Colonic mucosa (tissue), 4 donors: ENCODE results near the gene BTN1A1. TPM values are rescaled to one million over a fixed set of nuclear protein-coding genes. Genes with fewer than 3 reads are reported as not detected.

Source experiments
- DNase-seq: peaks from one replicate; pipeline ENCODE4 v3.0.0-alpha.2; 2020
- H3K27ac ChIP-seq: fragments of 200-600 bp; one replicate; pipeline ENCODE4 v1.8.0; 2021
- H3K27me3 ChIP-seq: fragments of 200-600 bp; one replicate; pipeline ENCODE4 v1.8.0; 2021
- H3K36me3 ChIP-seq: fragments of 200-600 bp; one replicate; pipeline ENCODE4 v1.8.0; 2021
- H3K4me1 ChIP-seq: fragments of 200-600 bp; one replicate; pipeline ENCODE4 v1.8.0; 2021; ENCODE audit warnings: mild to moderate bottlenecking
- H3K4me3 ChIP-seq: fragments of 200-600 bp; one replicate; pipeline ENCODE4 v1.8.0; 2021
- H3K9ac ChIP-seq, 2 donors: one replicate each; pipeline ENCODE4 v1.7.0; 2013; ENCODE audit warnings: control low read depth in 2 of 2, low read depth in 2 of 2, low read length in 2 of 2
- H3K9me3 ChIP-seq: fragments of 200-600 bp; one replicate; pipeline ENCODE4 v1.8.0; 2021
- intact Hi-C: fragments of 100-400 bp; cut with DNase I; formaldehyde crosslinking; loops from one replicate; pipeline ENCODE4 v1.14.1; 2022
- total RNA-seq, 2 donors: library from RNA; stranded (reverse); fragmentation: NEBNext Ultra II Directional in 1 of 2; extraction: Animal tissue kit (Norgen Biotek cat#: 25700) in 1 of 2; gene quantifications; one replicate each; pipeline ENCODE4 v1.2.1, GENCODE V29; 2021
- TF ChIP-seq, protein P1 (sequence below): fragments of 200-600 bp; IDR thresholded peaks from one replicate; pipeline ENCODE4 v1.8.0; 2022; ENCODE audit warnings: antibody characterized with exemption, mild to moderate bottlenecking
- donor health status: healthy.
- donor health status: DM: no; HTN: no; CAD: no.
- donor health status: DM: no; HTN: no; CAD: no.

BTN1A1 gene, protein sequence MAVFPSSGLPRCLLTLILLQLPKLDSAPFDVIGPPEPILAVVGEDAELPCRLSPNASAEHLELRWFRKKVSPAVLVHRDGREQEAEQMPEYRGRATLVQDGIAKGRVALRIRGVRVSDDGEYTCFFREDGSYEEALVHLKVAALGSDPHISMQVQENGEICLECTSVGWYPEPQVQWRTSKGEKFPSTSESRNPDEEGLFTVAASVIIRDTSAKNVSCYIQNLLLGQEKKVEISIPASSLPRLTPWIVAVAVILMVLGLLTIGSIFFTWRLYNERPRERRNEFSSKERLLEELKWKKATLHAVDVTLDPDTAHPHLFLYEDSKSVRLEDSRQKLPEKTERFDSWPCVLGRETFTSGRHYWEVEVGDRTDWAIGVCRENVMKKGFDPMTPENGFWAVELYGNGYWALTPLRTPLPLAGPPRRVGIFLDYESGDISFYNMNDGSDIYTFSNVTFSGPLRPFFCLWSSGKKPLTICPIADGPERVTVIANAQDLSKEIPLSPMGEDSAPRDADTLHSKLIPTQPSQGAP
- total RNA-seq: not detected

DNA sequence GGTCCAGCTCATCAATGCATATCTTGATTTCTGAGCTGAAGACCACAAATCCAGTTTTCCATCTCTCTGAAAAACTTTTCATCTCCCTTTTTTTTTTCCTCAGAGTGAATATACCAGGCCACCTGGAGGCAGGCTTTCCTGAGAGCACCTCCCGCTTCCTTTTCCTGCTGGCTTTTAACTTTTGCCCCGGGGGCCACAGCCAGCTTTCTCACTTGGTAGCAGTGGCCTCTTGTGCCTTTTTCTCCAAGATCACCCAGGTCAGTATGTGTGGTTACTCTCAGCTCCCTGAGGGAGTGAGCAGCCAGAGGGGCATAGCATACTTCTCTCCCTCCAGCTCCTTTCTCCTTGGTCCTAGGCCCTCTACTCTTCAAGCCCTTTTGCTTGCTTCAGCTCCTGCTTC is at the start of gene BTN1A1:
TSS of gene BTN1A1 (plus strand) at position 202 of the 400 bp plus-strand sequence. CDS start 984 bp downstream, outside the sequence.
- H3K4me1 ChIP-seq: peaks cover 3% of the 10 kb centered on the region
- peaks cover 26% of the 10 kb centered on the region for H3K27me3 ChIP-seq
- H3K9ac ChIP-seq: no peak within 1 kb of the TSS
- intact Hi-C loops: no loop called here
- TF ChIP-seq, protein P1, sequence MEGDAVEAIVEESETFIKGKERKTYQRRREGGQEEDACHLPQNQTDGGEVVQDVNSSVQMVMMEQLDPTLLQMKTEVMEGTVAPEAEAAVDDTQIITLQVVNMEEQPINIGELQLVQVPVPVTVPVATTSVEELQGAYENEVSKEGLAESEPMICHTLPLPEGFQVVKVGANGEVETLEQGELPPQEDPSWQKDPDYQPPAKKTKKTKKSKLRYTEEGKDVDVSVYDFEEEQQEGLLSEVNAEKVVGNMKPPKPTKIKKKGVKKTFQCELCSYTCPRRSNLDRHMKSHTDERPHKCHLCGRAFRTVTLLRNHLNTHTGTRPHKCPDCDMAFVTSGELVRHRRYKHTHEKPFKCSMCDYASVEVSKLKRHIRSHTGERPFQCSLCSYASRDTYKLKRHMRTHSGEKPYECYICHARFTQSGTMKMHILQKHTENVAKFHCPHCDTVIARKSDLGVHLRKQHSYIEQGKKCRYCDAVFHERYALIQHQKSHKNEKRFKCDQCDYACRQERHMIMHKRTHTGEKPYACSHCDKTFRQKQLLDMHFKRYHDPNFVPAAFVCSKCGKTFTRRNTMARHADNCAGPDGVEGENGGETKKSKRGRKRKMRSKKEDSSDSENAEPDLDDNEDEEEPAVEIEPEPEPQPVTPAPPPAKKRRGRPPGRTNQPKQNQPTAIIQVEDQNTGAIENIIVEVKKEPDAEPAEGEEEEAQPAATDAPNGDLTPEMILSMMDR: no peak
- H3K4me3 ChIP-seq: no peak within 1 kb of the TSS
- no peaks in the 10 kb centered on the region for H3K36me3 ChIP-seq
- H3K27ac ChIP-seq: no peak within 1 kb of the TSS
- no peak for DNase-seq
- no peaks in the 10 kb centered on the region for H3K9me3 ChIP-seq

DNA sequence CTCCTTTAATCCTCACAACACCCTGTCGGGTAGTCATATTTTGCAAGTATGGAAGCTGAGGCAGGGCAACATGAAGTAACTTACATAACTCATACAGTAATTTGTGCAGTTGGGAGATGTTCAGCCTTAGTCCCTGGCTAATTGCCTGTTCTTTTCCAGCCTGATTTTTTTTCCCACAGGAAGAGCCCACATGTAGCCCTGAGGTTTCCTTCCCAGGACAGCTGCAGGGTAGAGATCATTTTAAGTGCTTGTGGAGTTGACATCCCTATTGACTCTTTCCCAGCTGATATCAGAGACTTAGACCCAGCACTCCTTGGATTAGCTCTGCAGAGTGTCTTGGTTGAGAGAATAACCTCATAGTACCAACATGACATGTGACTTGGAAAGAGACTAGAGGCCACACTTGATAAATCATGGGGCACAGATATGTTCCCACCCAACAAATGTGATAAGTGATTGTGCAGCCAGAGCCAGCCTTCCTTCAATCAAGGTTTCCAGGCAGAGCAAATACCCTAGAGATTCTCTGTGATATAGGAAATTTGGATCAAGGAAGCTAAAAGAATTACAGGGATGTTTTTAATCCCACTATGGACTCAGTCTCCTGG is 47.4 kb upstream of the BTN1A1 start:
- no peak overlapping the region for H3K27ac ChIP-seq
- H3K4me1 ChIP-seq: no peaks in the 10 kb centered on the region
- intact Hi-C loops: no loop called here
- H3K9ac ChIP-seq: no peak overlapping the region
- H3K36me3 ChIP-seq: no peaks in the 10 kb centered on the region
- H3K9me3 ChIP-seq: no peaks in the 10 kb centered on the region
- no peaks in the 10 kb centered on the region for H3K27me3 ChIP-seq
- DNase-seq: no peak
- TF ChIP-seq, protein P1: no peak
- no peak overlapping the region for H3K4me3 ChIP-seq

DNA sequence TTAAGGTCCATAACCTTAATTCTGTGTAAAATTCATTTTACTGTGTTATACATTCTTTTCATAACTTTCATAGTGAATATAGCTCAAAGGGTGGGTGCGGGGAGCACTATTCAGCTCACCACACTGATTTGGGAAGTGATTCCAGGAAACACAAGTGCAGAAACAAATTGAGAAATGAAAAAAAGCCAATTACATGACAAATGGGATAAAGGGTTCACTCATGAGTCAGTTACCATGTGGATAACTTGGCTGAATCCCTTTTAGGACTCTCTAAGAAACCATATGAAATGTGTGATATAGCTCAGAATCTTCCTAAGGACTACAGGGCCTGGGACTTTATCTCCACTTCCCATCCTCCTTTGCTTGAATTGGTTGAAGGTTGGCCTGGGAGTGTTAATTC is 45.5 kb upstream of the BTN1A1 start:
- H3K27me3 ChIP-seq: no peaks in the 10 kb centered on the region
- TF ChIP-seq, protein P1: no peak
- H3K4me3 ChIP-seq: no peak overlapping the region
- no peaks in the 10 kb centered on the region for H3K36me3 ChIP-seq
- intact Hi-C loops: no loop called here
- H3K27ac ChIP-seq: no peak overlapping the region
- H3K4me1 ChIP-seq: peaks cover 2% of the 10 kb centered on the region
- no peaks in the 10 kb centered on the region for H3K9me3 ChIP-seq
- DNase-seq: no peak
- H3K9ac ChIP-seq: no peak overlapping the region

DNA sequence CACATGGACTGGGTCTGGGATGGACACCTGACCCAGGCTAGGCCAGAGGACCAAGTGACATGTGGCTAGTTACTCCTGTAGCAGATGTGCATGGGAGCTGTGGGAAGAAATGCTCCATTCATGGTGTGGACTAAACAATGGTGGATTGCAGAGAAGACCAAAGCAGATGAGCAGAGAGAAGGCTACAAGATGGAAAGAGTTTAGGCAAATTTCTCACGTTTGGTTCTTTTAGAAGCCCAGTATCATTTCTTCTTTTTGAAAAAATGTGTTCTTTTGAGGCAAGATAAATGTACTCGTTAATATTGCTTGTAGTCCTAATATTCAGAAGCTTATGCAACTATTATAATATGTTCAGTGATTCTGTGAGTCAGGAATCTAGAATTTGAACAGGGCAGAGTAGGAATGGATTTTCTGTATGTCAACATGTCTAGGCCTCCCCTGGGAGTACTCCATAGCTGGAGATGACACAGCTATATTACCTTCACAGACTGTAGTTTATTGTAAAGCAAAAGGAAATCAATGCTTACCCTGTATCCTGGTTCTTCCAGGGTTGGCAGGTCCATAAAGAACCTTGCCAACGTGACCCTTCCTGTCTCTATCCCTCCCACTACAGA is 44.6 kb upstream of the BTN1A1 start:
- no peak for DNase-seq
- H3K27ac ChIP-seq: no peak overlapping the region
- intact Hi-C loops: no loop called here

DNA sequence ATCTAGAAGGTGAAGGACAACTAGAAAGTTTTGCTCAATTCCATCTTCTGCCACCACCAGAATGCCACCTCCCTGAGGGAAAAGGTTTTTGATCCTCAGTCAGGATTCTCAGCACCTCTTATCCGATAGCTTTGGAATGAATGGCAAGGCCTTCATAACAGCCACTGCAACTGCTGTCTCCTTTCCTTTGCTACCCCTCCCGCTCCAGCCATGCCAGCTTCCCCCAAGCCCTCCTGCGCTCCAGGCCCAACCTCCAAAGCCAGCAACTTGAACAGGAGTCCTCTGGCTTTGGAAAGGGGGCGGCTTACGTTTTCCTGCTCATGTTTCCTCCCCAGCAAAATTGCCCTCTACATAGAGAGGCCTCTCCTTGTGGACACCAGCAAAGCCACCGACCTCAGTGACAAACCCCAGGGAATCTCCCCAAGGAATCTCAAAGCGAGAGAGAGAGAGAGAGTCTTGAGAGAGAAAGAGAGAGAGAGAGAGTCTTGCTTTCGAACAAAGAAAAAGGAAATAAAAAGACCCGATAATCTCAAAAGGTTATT is 42.8 kb upstream of the BTN1A1 start:
- TF ChIP-seq, protein P1: no peak
- Histone ChIP-seq H3K4me3 (peak overlapping the region; percentile 73), H3K9me3 (no peaks in the 10 kb centered on the region), H3K36me3 (no peaks in the 10 kb centered on the region), H3K27me3 (no peaks in the 10 kb centered on the region), H3K27ac (peak overlapping the region; percentile 93), H3K9ac (peak overlapping the region; percentile 77 to 99), H3K4me1 (peaks cover 9% of the 10 kb centered on the region)
- intact Hi-C loops: no loop called here
- peak; percentile 35 for DNase-seq

More for the DNA sequence above, 44.6 kb upstream of the BTN1A1 start:
- H3K4me1 ChIP-seq: peaks cover 3% of the 10 kb centered on the region
- no peaks in the 10 kb centered on the region for H3K36me3 ChIP-seq
- H3K27me3 ChIP-seq: no peaks in the 10 kb centered on the region
- H3K9ac ChIP-seq: no peak overlapping the region
- no peaks in the 10 kb centered on the region for H3K9me3 ChIP-seq
- H3K4me3 ChIP-seq: no peak overlapping the region
- TF ChIP-seq, protein P1: no peak
